Tibial artery (tissue), 4 donors: ENCODE results near the gene BRF1.

Source experiments
- DNase-seq, 2 donors: peaks; one replicate each; pipeline ENCODE4 v3.0.0-alpha.2; 2019
- H3K27ac ChIP-seq, 2 donors: fragments of 200-600 bp; sonication (generic) in 1 of 2; 1 replicate in 1 of 2; 2 replicates in 1 of 2; pipeline ENCODE4 v1.5.1; 2018 to 2019; ENCODE audit warnings: mild to moderate bottlenecking in 1 of 2
- H3K27me3 ChIP-seq, 2 donors: fragments of 200-600 bp; sonication (generic) in 1 of 2; one replicate each; pipeline versions ENCODE4 v1.5.1 to v1.6.0; 2016 to 2019
- H3K36me3 ChIP-seq, 3 donors: fragments of 200-600 bp; sonication (generic) in 2 of 3; one replicate each; pipeline ENCODE4 v1.5.1; 2016 to 2019; ENCODE audit warnings: mild to moderate bottlenecking in 2 of 3
- H3K4me1 ChIP-seq, 4 donors: fragments of 200-600 bp; sonication (generic) in 2 of 4; 1 replicate in 3 of 4; 2 replicates in 1 of 4; pipeline ENCODE4 v1.5.1; 2016 to 2019
- H3K4me3 ChIP-seq, 2 donors: fragments of 200-600 bp; sonication (generic) in 1 of 2; 1 replicate in 1 of 2; 2 replicates in 1 of 2; pipeline ENCODE4 v1.5.1; 2018 to 2019; ENCODE audit warnings: mild to moderate bottlenecking in 2 of 2
- H3K9me3 ChIP-seq, 3 donors: fragments of 200-600 bp; sonication (generic) in 1 of 3; one replicate each; pipeline ENCODE4 v1.5.1; 2016 to 2019
- CTCF ChIP-seq, 2 experiments: fragments of 200-600 bp in 1 of 2; fragments of 450-650 bp in 1 of 2; IDR thresholded peaks; one replicate each; pipeline ENCODE4 v1.5.1; 2017 to 2019; ENCODE audit warnings: antibody characterized with exemption in 2 of 2, mild to moderate bottlenecking in 1 of 2, moderate library complexity in 1 of 2
- intact Hi-C: fragments of 100-400 bp; cut with DNase I; formaldehyde crosslinking; loops from one replicate; pipeline ENCODE4 v1.15.0; 2023; ENCODE audit warnings: low total_unique reads

The BRF1 gene

DNA sequence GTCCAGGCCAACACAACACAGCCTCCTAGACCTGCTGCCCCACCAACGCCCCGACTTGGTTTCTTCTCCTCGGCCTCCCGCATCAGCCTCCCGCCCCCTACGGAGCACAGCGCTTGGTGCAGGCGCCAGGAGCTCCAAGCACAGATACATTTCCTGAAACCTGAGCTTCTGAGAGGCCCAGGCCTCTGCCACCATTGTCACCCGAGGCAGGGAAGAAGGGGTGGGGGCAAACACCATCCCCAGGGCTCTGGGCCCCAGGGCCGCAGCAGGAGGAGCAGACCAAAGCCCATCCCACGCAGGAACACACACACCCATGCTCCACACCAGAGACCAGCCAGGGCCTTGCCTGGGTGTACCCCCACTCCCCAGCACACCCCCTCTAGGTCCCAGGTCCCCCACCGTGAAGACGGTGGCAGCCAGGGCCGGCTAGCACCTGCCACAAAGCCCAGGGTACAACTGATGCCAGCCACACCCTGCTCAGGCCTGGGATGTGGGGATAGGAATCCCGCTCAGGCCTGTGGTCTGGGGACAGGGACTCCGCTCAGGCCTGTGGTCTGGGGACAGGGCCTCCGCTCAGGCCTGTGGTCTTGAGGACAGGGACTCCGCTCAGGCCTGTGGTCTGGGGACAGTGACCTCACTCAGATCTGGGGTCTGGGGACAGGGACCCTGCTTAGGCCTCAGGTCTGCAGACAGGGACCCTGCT is 137.6 kb downstream of the BRF1 start:
- H3K4me1 ChIP-seq, result peaks cover 0 to 15% (median 11%) of the 10 kb centered on the region in 4 donors
- TF ChIP-seq CTCF (IDR thresholded peaks at IDR 0.05), result no peak
- intact Hi-C loops, result loop anchor here (10.0 kb wide), 1 partner anchor 68 kb away; no protein-coding TSS in a partner anchor
- H3K9me3 ChIP-seq, result no peaks in the 10 kb centered on the region
- H3K4me3 ChIP-seq, result no peak overlapping the region
- no peak for DNase-seq
- no peak overlapping the region for H3K27ac ChIP-seq
- no peaks in the 10 kb centered on the region for H3K36me3 ChIP-seq
- peaks cover 0 to 56% of the 10 kb centered on the region in 2 donors for H3K27me3 ChIP-seq

DNA sequence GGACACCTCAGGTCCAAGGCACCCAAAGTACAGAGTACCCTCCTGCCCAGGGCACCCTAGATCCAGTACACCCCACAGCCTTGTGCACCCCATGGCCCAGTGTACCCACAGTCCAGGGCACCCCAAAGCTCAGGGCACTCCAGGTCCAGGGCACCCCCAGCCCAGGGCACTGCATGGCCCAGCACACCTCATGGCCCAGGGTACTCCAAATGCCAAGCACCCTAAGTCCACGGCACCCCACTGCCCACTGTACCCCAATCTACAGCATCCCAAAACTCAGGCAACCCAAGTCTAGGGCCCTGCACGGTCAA is 138.2 kb downstream of the BRF1 start:
- Histone ChIP-seq H3K4me1 (peaks cover 0 to 12% (median 7%) of the 10 kb centered on the region in 4 donors), H3K27ac (no peak overlapping the region), H3K9me3 (no peaks in the 10 kb centered on the region), H3K36me3 (no peaks in the 10 kb centered on the region), H3K4me3 (no peak overlapping the region), H3K27me3 (peaks cover 0 to 58% of the 10 kb centered on the region in 2 donors)
- no peak for DNase-seq
- intact Hi-C loops, result loop anchor here (10.0 kb wide), 1 partner anchor 68 kb away; no protein-coding TSS in a partner anchor
- no peak for TF ChIP-seq CTCF (IDR thresholded peaks at IDR 0.05)

DNA sequence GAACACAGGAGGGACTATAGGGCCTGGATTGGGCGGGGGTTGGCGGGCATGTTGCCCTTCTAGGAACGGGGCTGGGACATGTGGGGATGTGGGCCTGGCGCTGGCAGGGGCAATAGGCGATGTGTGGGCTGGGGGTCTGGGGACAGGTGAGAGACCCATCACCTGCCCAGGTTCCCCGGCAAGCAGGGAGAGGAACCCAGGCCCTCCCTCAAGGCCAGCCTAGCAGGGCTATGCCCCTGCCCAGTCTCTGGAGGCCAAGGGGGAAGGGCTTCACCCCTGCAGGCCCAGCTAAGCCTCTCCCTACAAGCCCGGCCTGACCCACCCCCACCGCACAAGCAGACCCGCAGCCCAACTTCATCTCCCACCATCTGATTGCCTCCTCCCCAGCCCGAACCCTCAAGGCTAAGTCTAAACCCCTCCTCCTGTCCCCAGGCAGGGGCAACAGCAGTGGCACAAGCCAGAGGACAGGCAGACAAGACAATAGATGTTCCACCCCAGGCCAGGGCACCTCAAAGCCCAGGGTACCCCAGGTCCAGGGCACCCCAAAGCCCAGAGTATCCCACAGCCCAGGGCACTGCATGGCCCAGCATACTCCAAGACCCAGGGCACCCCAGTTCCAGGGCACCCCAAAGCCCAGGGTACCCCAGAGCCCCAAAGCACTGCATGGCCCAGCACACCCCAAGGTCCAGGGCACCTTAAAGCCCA is 138.7 kb downstream of the BRF1 start:
- H3K4me3 ChIP-seq, result no peak overlapping the region
- no peaks in the 10 kb centered on the region for H3K36me3 ChIP-seq
- TF ChIP-seq CTCF (IDR thresholded peaks at IDR 0.05), result no peak
- intact Hi-C loops, result loop anchor here (10.0 kb wide), 1 partner anchor 67 kb away; no protein-coding TSS in a partner anchor
- H3K4me1 ChIP-seq, result peaks cover 0 to 8% (median 2%) of the 10 kb centered on the region in 4 donors
- H3K27me3 ChIP-seq, result peaks cover 0 to 58% of the 10 kb centered on the region in 2 donors
- H3K27ac ChIP-seq, result no peak overlapping the region
- no peaks in the 10 kb centered on the region for H3K9me3 ChIP-seq
- DNase-seq, result no peak

GRCh38 chr14:105161309-105161708 is 139.5 kb downstream of the BRF1 start:
- Histone ChIP-seq H3K36me3 (no peaks in the 10 kb centered on the region), H3K9me3 (no peaks in the 10 kb centered on the region), H3K4me1 (peaks cover 0 to 4% (median 0%) of the 10 kb centered on the region in 4 donors), H3K4me3 (no peak overlapping the region), H3K27ac (no peak overlapping the region), H3K27me3 (peaks cover 0 to 55% of the 10 kb centered on the region in 2 donors)
- no peak for TF ChIP-seq CTCF (IDR thresholded peaks at IDR 0.05)
- no peak for DNase-seq
- intact Hi-C loops, result loop anchor here (10.0 kb wide), 1 partner anchor 67 kb away; no protein-coding TSS in a partner anchor

- Histone ChIP-seq H3K27ac (no peak overlapping the region), H3K9me3 (no peaks in the 10 kb centered on the region), H3K4me3 (no peak overlapping the region), H3K36me3 (peaks cover 0 to under 1% (median under 1%) of the 10 kb centered on the region in 3 donors), H3K27me3 (peaks cover 0 to 52% of the 10 kb centered on the region in 2 donors), H3K4me1 (peaks cover 0 to 3% (median 0%) of the 10 kb centered on the region in 4 donors)
- intact Hi-C loops, result loop anchor here (10.0 kb wide), 1 partner anchor 66 kb away; no protein-coding TSS in a partner anchor
- DNase-seq, result no peak
- TF ChIP-seq CTCF (IDR thresholded peaks at IDR 0.05), result no peak
Observed at GRCh38 chr14:105160776-105161175, 140.0 kb downstream of the BRF1 start.
